GM12874 (cell line): Measurements from ENCODE around the gene LINGO4.

Experiments used
- CTCF ChIP-seq: IDR thresholded peaks from 2 replicates; pipeline ENCODE4 v1.5.1; 2011; ENCODE audit warnings: low read depth, mild to moderate bottlenecking, control low read depth, low read length, moderate library complexity; ENCODE audit not compliant: insufficient read depth

The LINGO4 gene

GRCh38 chr1:151825751-151826660 is 20.8 kb upstream of the LINGO4 start:
- TF ChIP-seq CTCF: no peak

GRCh38 chr1:151825204-151825603 is 20.0 kb upstream of the LINGO4 start:
- TF ChIP-seq CTCF: no peak

DNA sequence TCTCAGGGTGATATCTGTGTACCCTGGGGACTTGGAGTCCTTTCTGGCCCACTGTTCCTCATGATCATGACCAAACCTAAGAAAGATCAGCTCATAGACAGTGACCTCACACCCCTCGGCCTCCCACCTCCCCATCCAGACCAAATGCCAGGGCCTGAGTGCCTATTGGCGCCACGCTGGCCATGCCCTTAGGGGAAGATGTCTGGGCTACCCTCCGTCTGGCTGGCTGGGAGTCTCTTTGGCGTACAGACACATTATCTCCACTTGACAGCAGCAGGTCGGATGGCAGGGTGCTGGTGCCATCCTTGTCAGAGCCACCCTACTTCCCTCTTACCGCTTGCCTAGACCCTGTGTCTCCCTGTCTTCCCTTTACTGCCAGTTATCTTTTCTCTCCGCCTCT is 18.0 kb upstream of the LINGO4 start:
- TF ChIP-seq CTCF: no peak

- no peak for TF ChIP-seq CTCF
These were observed 17.2 kb upstream of the LINGO4 start for GRCh38 chr1:151822404-151822803.

GRCh38 chr1:151820940-151821339 is 15.7 kb upstream of the LINGO4 start:
- TF ChIP-seq CTCF: no peak

DNA sequence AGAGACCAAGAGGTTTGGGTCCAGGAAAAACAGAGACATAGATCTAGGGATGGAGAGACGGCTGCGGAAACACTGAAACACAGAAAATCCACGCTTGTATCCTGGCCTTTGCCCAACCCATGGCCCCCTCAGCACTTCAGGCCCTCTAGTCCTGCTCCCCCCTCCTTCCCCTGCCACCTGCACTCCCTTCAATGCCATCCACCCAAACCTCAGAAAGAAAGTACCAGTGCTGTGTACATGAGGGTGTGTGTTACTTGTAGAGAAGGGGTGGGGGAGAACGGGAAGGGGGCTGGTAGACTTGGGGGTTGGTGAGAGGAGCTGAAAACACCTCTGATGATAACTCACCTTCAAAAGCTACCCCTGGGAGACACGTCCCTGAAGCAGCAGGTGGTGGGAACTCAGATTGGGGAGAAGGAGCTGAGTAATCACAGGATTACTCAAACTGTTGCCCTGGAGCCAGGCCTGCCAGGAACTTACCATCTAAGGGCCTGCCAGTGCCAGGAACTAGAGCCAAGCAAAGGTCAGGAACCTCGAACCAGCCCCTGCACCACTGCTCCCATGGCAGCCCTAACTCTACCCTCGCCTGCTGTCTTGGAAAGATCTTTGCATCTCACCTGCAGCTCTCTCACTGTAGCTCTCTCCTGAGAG is 14.9 kb upstream of the LINGO4 start:
- no peak for TF ChIP-seq CTCF

- TF ChIP-seq CTCF: no peak
These were observed 14.1 kb upstream of the LINGO4 start for GRCh38 chr1:151819227-151819835.
